CD4-positive, alpha-beta T cell (primary cell): ENCODE data around the gene GPR183. TPM values are rescaled to one million over a fixed set of nuclear protein-coding genes. Genes with fewer than 3 reads are reported as not detected.
A peak's percentile ranks its signal among the peaks of the same experiment; 100 is the strongest.

Experiments
- ATAC-seq: fragments of 200-7000 bp; cut with Tn5 transposase; one replicate; pipeline ENCODE4 v1.10.0; 2022; ENCODE audit warnings: mild to moderate bottlenecking; ENCODE audit not compliant: poor library complexity
- CTCF ChIA-PET: fragments of 350-600 bp; sonication (Branson Sonifier 250); formaldehyde crosslinking; loops from one replicate; lab custom pipeline; 2021; ENCODE audit warnings: antibody characterized with exemption, inconsistent platforms; lab: Charles Lee
- POLR2A ChIA-PET: fragments of 350-600 bp; sonication (Branson Sonifier 250); formaldehyde crosslinking; loops from one replicate; lab custom pipeline; 2021; ENCODE audit warnings: antibody characterized with exemption, inconsistent platforms; lab: Charles Lee
- DNase-seq, 14 experiments: peaks; one replicate each; pipeline ENCODE4 v3.0.0-alpha.2; 2013 to 2020; ENCODE audit warnings: mixed read lengths in 2 of 14
- H3K27ac ChIP-seq, 2 donors: one replicate each; pipeline versions ENCODE4 v1.5.1 to v1.7.0; 2013; ENCODE audit warnings: low read length in 2 of 2, low read depth in 1 of 2, mild to moderate bottlenecking in 1 of 2
- H3K27me3 ChIP-seq, 2 experiments: 1 replicate in 1 of 2; 2 replicates in 1 of 2; pipeline versions ENCODE4 v1.6.1 to v1.7.0; 2013; ENCODE audit warnings: low read length in 2 of 2, control low read depth in 1 of 2, mild to moderate bottlenecking in 1 of 2, moderate library complexity in 1 of 2; ENCODE audit not compliant: insufficient read depth in 2 of 2, control insufficient read depth in 1 of 2
- H3K36me3 ChIP-seq: one replicate; pipeline ENCODE4 v1.6.1; 2013; ENCODE audit warnings: low read length, control low read depth; ENCODE audit not compliant: insufficient read depth
- H3K4me1 ChIP-seq: one replicate; pipeline ENCODE4 v1.6.1; 2013; ENCODE audit warnings: low read length, control low read depth; ENCODE audit not compliant: insufficient read depth
- H3K4me3 ChIP-seq: one replicate; pipeline ENCODE4 v1.5.1; 2013; ENCODE audit warnings: mild to moderate bottlenecking, low read length, moderate library complexity
- H3K9me3 ChIP-seq, 2 experiments: 1 replicate in 1 of 2; 2 replicates in 1 of 2; pipeline versions ENCODE4 v1.6.1 to v1.7.0; 2013; ENCODE audit warnings: low read length in 2 of 2, mild to moderate bottlenecking in 2 of 2, control low read depth in 1 of 2, moderate library complexity in 1 of 2; ENCODE audit not compliant: control insufficient read depth in 1 of 2, insufficient read depth in 1 of 2
- H3K27ac Mint-ChIP-seq: one replicate; pipeline ENCODE4 v1.8.0; 2020; ENCODE audit warnings: mixed read lengths
- H3K27me3 Mint-ChIP-seq: one replicate; pipeline ENCODE4 v1.8.0; 2021; ENCODE audit warnings: mixed read lengths
- H3K36me3 Mint-ChIP-seq: one replicate; pipeline ENCODE4 v1.8.0; 2021; ENCODE audit warnings: low read depth, mixed read lengths
- H3K4me1 Mint-ChIP-seq: one replicate; pipeline ENCODE4 v1.8.0; 2021; ENCODE audit warnings: low read depth, mixed read lengths
- H3K4me3 Mint-ChIP-seq: one replicate; pipeline ENCODE4 v1.8.0; 2020; ENCODE audit warnings: mild to moderate bottlenecking, mixed read lengths
- H3K9me3 Mint-ChIP-seq: one replicate; pipeline ENCODE4 v1.8.0; 2020; ENCODE audit warnings: mixed read lengths
- intact Hi-C, 2 experiments: fragments of 100-400 bp; cut with DNase I in 1 of 2; cut with micrococcal nuclease in 1 of 2; formaldehyde crosslinking; loops; one replicate each; pipeline versions ENCODE4 v1.15.1 to v1.9.0; 2023 to 2025; cut with DNase I, micrococcal nuclease
- total RNA-seq, 174 experiments: library from RNA in 2 of 174; stranded (reverse) in 2 of 174; gene quantifications; one replicate each; pipeline ENCODE4 v1.2.3 and lab custom pipeline; 2021 to 2026
- TF ChIP-seq, protein P1 (sequence below): fragments of 200-600 bp; IDR thresholded peaks from one replicate; pipeline ENCODE4 v1.8.0; 2022; ENCODE audit warnings: antibody characterized with exemption, mild to moderate bottlenecking

Gene GPR183
- total RNA-seq, 2 experiments from 2014 or later: 330 to 337 TPM

DNA sequence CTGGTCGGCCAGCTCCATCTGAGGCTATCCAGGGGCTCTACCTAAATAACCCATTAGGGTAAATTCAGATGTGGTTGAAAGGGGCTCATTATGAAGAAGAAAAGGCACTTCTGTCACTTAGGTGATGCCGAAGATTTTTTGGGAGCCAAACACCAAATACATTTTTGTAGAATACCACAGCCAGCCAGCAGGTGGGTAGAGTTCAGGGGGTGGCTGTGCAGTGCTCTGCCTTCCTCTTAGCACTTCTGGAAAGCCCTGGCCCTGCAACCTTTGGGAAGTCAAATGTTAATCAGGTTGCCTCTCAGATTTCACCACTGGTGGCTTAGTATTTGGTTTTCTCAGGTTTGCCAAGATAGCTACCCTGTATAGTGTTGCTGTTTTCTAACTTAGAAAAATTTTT lies 30.5 kb downstream of the GPR183 start:
- intact Hi-C loops: no loop called here
- peaks cover 78% of the 10 kb centered on the region for H3K36me3 Mint-ChIP-seq
- H3K4me1 Mint-ChIP-seq: peaks cover 99% of the 10 kb centered on the region
- POLR2A ChIA-PET: interaction anchor here (2.7 to 3.0 kb wide), 3 partner anchors 9 to 30 kb away, joined by 13 to 22 read pairs (median 17); partner anchors contain the start of gene GPR183
- no peaks in the 10 kb centered on the region for H3K27me3 Mint-ChIP-seq
- Histone ChIP-seq H3K27ac (no peak overlapping the region), H3K36me3 (peaks cover 22% of the 10 kb centered on the region), H3K9me3 (peaks cover 4 to 5% of the 10 kb centered on the region in 2 experiments), H3K4me1 (peaks cover 78% of the 10 kb centered on the region), H3K27me3 (no peaks in the 10 kb centered on the region), H3K4me3 (no peak overlapping the region)
- H3K9me3 Mint-ChIP-seq: peaks cover 2% of the 10 kb centered on the region
- no peak overlapping the region for H3K4me3 Mint-ChIP-seq
- CTCF ChIA-PET: interaction anchor here (0.9 to 1.7 kb wide), 3 partner anchors 9 to 160 kb away, joined by 3 to 5 read pairs (median 3); no protein-coding TSS in a partner anchor
- TF ChIP-seq, protein P1, sequence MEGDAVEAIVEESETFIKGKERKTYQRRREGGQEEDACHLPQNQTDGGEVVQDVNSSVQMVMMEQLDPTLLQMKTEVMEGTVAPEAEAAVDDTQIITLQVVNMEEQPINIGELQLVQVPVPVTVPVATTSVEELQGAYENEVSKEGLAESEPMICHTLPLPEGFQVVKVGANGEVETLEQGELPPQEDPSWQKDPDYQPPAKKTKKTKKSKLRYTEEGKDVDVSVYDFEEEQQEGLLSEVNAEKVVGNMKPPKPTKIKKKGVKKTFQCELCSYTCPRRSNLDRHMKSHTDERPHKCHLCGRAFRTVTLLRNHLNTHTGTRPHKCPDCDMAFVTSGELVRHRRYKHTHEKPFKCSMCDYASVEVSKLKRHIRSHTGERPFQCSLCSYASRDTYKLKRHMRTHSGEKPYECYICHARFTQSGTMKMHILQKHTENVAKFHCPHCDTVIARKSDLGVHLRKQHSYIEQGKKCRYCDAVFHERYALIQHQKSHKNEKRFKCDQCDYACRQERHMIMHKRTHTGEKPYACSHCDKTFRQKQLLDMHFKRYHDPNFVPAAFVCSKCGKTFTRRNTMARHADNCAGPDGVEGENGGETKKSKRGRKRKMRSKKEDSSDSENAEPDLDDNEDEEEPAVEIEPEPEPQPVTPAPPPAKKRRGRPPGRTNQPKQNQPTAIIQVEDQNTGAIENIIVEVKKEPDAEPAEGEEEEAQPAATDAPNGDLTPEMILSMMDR: no peak
- ATAC-seq: no peak
- DNase-seq: no peak
- peak overlapping the region; percentile 87 for H3K27ac Mint-ChIP-seq

DNA sequence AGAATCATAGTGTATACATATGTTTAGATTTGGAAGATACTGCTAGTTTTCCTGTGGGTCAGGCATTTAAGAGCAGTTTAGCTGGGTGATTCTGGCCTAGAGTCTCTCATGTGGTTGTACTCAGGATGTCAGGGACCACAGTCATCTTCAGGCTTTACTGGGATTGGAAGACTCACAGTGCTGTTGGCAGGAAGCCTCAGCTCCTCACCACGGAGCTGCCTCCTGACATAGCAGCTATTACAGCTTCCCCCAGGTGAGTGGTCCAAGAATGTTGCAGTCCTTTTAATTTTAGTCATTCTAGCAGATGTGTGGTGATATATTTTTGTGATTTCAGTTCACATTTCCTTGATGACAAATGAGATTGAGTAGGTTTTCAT lies 32.1 kb downstream of the GPR183 start:
- H3K4me3 ChIP-seq: no peak overlapping the region
- peaks cover 66% of the 10 kb centered on the region for H3K36me3 Mint-ChIP-seq
- H3K4me3 Mint-ChIP-seq: peak overlapping the region; percentile 49
- peaks cover 100% of the 10 kb centered on the region for H3K4me1 Mint-ChIP-seq
- peaks cover 2% of the 10 kb centered on the region for H3K9me3 Mint-ChIP-seq
- DNase-seq (peak in 7 of 14 experiments; percentile 34 to 85 (median 65)), ATAC-seq (peak; percentile 78)
- POLR2A ChIA-PET: interaction anchor here (0.8 to 3.0 kb wide), 17 partner anchors 11 to 187 kb away, joined by 3 to 22 read pairs (median 5); partner anchors contain the start of genes GPR18, GPR183 and UBAC2
- H3K27ac Mint-ChIP-seq: peak overlapping the region; percentile 87
- intact Hi-C loops: loop anchor here in 1 of 2 experiments (2.0 kb wide), 1 partner anchor 74 kb away; no protein-coding TSS in a partner anchor
- H3K27ac ChIP-seq: peak overlapping the region; percentile 16 to 49
- H3K9me3 ChIP-seq: peaks cover 4 to 5% of the 10 kb centered on the region in 2 experiments
- no peaks in the 10 kb centered on the region for H3K27me3 ChIP-seq
- peaks cover 18% of the 10 kb centered on the region for H3K36me3 ChIP-seq
- TF ChIP-seq, protein P1: no peak
- peaks cover 65% of the 10 kb centered on the region for H3K4me1 ChIP-seq
- CTCF ChIA-PET: interaction anchor here (0.9 to 10.4 kb wide), 3 partner anchors 23 to 163 kb away, joined by 3 to 189 read pairs (median 4); no protein-coding TSS in a partner anchor
- no peaks in the 10 kb centered on the region for H3K27me3 Mint-ChIP-seq

DNA sequence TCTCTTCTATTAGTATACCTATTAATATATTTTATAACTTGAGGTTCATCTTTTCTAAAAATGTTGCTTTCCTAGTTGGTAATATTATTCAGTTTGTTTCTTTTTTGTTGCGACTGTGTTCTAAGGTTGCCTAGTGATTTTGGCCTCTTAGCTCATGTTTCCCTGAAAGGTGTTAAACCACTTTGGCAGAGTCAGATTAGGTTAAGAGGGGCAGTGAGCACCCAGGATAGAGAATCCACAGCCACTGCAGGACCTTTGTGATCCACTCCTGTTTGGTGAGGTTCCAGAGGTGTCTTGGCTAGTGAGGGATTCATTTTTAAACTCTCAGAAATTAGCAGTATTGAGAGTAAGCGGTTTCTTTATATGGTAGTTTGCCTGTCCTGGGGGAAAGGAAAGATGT lies 34.1 kb downstream of the GPR183 start:
- Histone ChIP-seq H3K4me1 (peaks cover 54% of the 10 kb centered on the region), H3K9me3 (peaks cover 4 to 5% of the 10 kb centered on the region in 2 experiments), H3K27me3 (no peaks in the 10 kb centered on the region), H3K4me3 (no peak overlapping the region), H3K27ac (peak overlapping the region; percentile 26 to 38), H3K36me3 (peaks cover 19% of the 10 kb centered on the region)
- intact Hi-C loops: loop anchor here (5.0 kb wide), 2 partner anchors 34 to 224 kb away; partner anchors contain the start of gene GPR183 (in 1 of the 2)
- Mint-ChIP-seq H3K36me3 (peaks cover 61% of the 10 kb centered on the region), H3K27ac (peak overlapping the region; percentile 87), H3K4me3 (peak overlapping the region; percentile 13), H3K4me1 (peaks cover 92% of the 10 kb centered on the region), H3K9me3 (peaks cover 2% of the 10 kb centered on the region), H3K27me3 (no peaks in the 10 kb centered on the region)
- ChIA-PET POLR2A (interaction anchor here (0.7 kb wide), 1 partner anchor 227 kb away, joined by 4 read pairs; no protein-coding TSS in a partner anchor), CTCF (interaction anchor here (1.5 to 10.4 kb wide), 3 partner anchors 19 to 165 kb away, joined by 3 to 189 read pairs (median 44); partner anchors contain the start of gene GPR183)
- TF ChIP-seq, protein P1: no peak
- peak in 3 of 14 experiments; percentile 64 to 79 (median 70) for DNase-seq
- no peak for ATAC-seq
